Endothelial cell (in vitro differentiated cells): ENCODE data around the gene ATP2B2. TPM values are rescaled to one million over a fixed set of nuclear protein-coding genes. Genes with fewer than 3 reads are reported as not detected.
"Not testable (repeated sequence)": the region's sequence is repeated elsewhere in the genome, so short reads cannot be mapped to it uniquely, and the experiment has no call there.

Source experiments
- DNase-seq: peaks from one replicate; pipeline ENCODE4 v3.0.0; 2021; ENCODE audit warnings: low spot score
- H3K27ac Mint-ChIP-seq: one replicate; pipeline ENCODE4 v1.8.0; 2021; ENCODE audit warnings: mixed read lengths, inconsistent platforms; ENCODE audit not compliant: unreplicated experiment
- H3K27me3 Mint-ChIP-seq: one replicate; pipeline ENCODE4 v1.8.0; 2021; ENCODE audit warnings: mild to moderate bottlenecking, moderate library complexity, mixed read lengths, inconsistent platforms; ENCODE audit not compliant: unreplicated experiment
- H3K36me3 Mint-ChIP-seq: one replicate; pipeline ENCODE4 v1.8.0; 2021; ENCODE audit warnings: mild to moderate bottlenecking, low read depth, mixed read lengths, inconsistent platforms; ENCODE audit not compliant: unreplicated experiment
- H3K4me1 Mint-ChIP-seq: one replicate; pipeline ENCODE4 v1.8.0; 2021; ENCODE audit warnings: mild to moderate bottlenecking, mixed read lengths, inconsistent platforms; ENCODE audit not compliant: unreplicated experiment
- H3K4me3 Mint-ChIP-seq: one replicate; pipeline ENCODE4 v1.8.0; 2021; ENCODE audit warnings: mild to moderate bottlenecking, mixed read lengths, inconsistent platforms; ENCODE audit not compliant: unreplicated experiment
- H3K9me3 Mint-ChIP-seq: one replicate; pipeline ENCODE4 v1.8.0; 2021; ENCODE audit warnings: mixed read lengths, inconsistent platforms; ENCODE audit not compliant: unreplicated experiment
- total RNA-seq: library from RNA; stranded (reverse); fragmentation: NEBNext Ultra II Directional; extraction: Animal tissue kit (Norgen Biotek cat#: 25700); gene quantifications from one replicate; pipeline ENCODE4 v1.2.1, GENCODE V29; 2021; ENCODE audit not compliant: unreplicated experiment
- TF ChIP-seq, protein P1 (sequence below): fragments of 200-600 bp; sonication (generic); IDR thresholded peaks from one replicate; pipeline ENCODE4 v1.5.0; 2021; ENCODE audit warnings: antibody characterized with exemption; ENCODE audit not compliant: unreplicated experiment

Gene ATP2B2
- total RNA-seq, 1 donor from 2014 or later: 1.7 TPM

DNA sequence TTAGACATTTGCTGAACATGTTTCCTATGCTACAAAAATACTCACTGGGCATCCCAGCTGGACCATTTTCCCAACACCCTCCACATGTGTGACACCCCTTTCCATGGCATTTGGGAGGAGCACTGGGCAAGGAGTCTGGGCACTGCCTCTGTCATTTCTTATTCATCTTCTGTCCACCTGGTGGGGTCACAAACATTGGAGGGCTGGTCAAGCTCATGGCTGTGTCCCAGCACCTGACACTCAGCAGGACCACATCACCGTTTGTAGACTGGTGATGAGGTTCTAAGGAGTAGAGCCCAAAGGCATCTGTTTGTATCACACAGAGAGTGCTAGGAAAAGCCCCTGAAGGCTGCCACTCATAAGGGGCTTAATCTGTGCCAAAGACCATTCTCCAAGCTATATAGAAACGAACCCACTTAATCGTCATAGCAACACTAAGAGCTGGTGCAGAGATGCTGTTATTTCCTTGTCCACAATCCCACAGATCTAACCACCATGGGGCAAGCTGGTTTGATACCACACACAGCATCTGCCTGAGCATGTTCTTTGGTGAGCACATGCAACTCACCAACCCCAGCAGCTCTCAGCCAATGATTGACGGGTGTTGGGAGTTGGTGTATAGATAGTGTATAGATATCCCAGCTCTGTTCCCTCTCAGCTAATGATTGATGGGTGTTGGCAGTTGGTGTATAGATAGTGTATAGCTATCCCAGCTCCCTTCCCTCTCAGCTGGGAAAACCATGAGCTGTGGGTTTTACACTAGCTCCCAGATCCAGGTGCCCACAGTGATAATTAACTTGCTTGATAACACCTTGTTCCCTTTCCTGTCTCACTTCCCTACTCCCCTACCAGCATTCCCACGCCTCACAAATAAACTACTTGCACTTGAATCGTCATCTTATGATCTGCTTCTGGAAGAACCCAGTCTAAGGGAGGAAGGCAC is 42.7 kb upstream of the ATP2B2 start:
- Mint-ChIP-seq H3K36me3 (no peaks in the 10 kb centered on the region), H3K27ac (no peak overlapping the region), H3K27me3 (peaks cover 11% of the 10 kb centered on the region), H3K4me3 (no peak overlapping the region), H3K4me1 (peaks cover 20% of the 10 kb centered on the region), H3K9me3 (no peaks in the 10 kb centered on the region)
- TF ChIP-seq, protein P1, sequence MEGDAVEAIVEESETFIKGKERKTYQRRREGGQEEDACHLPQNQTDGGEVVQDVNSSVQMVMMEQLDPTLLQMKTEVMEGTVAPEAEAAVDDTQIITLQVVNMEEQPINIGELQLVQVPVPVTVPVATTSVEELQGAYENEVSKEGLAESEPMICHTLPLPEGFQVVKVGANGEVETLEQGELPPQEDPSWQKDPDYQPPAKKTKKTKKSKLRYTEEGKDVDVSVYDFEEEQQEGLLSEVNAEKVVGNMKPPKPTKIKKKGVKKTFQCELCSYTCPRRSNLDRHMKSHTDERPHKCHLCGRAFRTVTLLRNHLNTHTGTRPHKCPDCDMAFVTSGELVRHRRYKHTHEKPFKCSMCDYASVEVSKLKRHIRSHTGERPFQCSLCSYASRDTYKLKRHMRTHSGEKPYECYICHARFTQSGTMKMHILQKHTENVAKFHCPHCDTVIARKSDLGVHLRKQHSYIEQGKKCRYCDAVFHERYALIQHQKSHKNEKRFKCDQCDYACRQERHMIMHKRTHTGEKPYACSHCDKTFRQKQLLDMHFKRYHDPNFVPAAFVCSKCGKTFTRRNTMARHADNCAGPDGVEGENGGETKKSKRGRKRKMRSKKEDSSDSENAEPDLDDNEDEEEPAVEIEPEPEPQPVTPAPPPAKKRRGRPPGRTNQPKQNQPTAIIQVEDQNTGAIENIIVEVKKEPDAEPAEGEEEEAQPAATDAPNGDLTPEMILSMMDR: no peak
- no peak for DNase-seq

GRCh38 chr3:10547413-10547812 is 42.0 kb upstream of the ATP2B2 start:
- Mint-ChIP-seq H3K4me3 (no peak overlapping the region), H3K27ac (no peak overlapping the region), H3K27me3 (peaks cover 11% of the 10 kb centered on the region), H3K4me1 (peaks cover 20% of the 10 kb centered on the region), H3K9me3 (no peaks in the 10 kb centered on the region), H3K36me3 (no peaks in the 10 kb centered on the region)
- TF ChIP-seq, protein P1: no peak
- DNase-seq: no peak

GRCh38 chr3:10546820-10547263 is 41.5 kb upstream of the ATP2B2 start:
- no peak for DNase-seq
- H3K4me1 Mint-ChIP-seq: peaks cover 20% of the 10 kb centered on the region
- no peaks in the 10 kb centered on the region for H3K36me3 Mint-ChIP-seq
- TF ChIP-seq, protein P1: no peak
- H3K27ac Mint-ChIP-seq: no peak overlapping the region
- H3K4me3 Mint-ChIP-seq: no peak overlapping the region
- peaks cover 11% of the 10 kb centered on the region for H3K27me3 Mint-ChIP-seq
- H3K9me3 Mint-ChIP-seq: no peaks in the 10 kb centered on the region

GRCh38 chr3:10546181-10546624 is 40.8 kb upstream of the ATP2B2 start:
- no peaks in the 10 kb centered on the region for H3K36me3 Mint-ChIP-seq
- no peak for DNase-seq
- H3K4me3 Mint-ChIP-seq: no peak overlapping the region
- no peak overlapping the region for H3K27ac Mint-ChIP-seq
- no peaks in the 10 kb centered on the region for H3K9me3 Mint-ChIP-seq
- peaks cover 17% of the 10 kb centered on the region for H3K4me1 Mint-ChIP-seq
- peaks cover 11% of the 10 kb centered on the region for H3K27me3 Mint-ChIP-seq
- TF ChIP-seq, protein P1: no peak

GRCh38 chr3:10542518-10542917 is 37.1 kb upstream of the ATP2B2 start:
- no peaks in the 10 kb centered on the region for H3K36me3 Mint-ChIP-seq
- no peak for DNase-seq
- H3K27ac Mint-ChIP-seq: no peak overlapping the region
- H3K4me3 Mint-ChIP-seq: no peak overlapping the region
- no peaks in the 10 kb centered on the region for H3K9me3 Mint-ChIP-seq
- H3K4me1 Mint-ChIP-seq: peaks cover 2% of the 10 kb centered on the region
- TF ChIP-seq, protein P1: no peak
- peaks cover 3% of the 10 kb centered on the region for H3K27me3 Mint-ChIP-seq

GRCh38 chr3:10540347-10540746 is 35.0 kb upstream of the ATP2B2 start:
- not testable (repeated sequence) for H3K27me3 Mint-ChIP-seq, H3K4me3 Mint-ChIP-seq, H3K27ac Mint-ChIP-seq, H3K36me3 Mint-ChIP-seq, H3K4me1 Mint-ChIP-seq, DNase-seq, H3K9me3 Mint-ChIP-seq
